Measurements from ENCODE around the gene KCNC3.
"Not testable (repeated sequence)": the region's sequence is repeated elsewhere in the genome, so short reads cannot be mapped to it uniquely, and the experiment has no call there.

The KCNC3 gene

DNA sequence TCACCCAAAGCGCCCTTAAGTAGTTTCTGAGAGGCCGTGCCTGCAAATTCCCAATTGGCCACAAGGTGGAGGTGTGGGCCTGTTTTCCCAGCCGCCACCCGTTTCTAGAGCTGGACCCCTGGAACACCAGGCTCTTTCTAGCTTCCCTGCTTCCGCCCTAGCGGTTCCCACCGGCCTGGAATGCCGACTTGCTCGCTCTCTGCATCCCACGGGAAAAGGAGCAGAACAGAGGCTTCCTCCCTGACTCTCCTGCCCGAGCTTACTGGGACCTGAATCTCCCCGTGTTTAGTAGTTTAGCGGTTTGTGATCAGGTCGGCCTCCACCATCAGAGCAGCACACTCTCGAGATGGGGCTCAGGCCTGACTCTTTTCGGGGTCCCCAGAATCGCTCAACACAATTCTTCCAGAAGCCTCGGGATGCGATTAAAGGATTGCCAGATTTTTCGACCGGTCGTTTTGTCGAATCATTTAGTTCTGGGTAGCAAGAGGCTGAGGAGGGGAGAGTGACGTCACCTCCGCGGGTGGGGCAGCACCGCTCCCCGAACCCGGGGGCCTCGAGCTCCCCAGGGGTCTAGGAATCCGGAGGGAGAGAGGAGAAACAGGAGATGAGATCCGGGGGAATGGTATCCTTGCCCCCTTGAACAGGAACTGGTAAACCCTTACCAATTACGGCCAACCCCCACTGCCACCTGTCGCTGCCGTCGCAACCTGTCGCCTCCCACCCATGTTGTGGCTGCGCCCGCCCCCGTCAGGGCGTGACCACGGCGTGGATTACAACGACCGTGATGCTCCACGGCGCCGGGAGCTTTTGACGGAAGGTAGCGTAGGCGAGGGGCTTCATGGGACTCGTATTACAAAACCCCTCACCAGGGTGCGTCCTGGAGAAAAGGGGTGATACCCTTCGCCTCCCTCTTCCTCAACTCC lies 28.3 kb upstream of the KCNC3 start:
- H3K4me3 ChIP-seq (ENCODE audit: low read depth, low read length): no peak overlapping the region
- DNase-seq (ENCODE audit: low read depth): peak; percentile 50
- TF ChIP-seq, protein P1, sequence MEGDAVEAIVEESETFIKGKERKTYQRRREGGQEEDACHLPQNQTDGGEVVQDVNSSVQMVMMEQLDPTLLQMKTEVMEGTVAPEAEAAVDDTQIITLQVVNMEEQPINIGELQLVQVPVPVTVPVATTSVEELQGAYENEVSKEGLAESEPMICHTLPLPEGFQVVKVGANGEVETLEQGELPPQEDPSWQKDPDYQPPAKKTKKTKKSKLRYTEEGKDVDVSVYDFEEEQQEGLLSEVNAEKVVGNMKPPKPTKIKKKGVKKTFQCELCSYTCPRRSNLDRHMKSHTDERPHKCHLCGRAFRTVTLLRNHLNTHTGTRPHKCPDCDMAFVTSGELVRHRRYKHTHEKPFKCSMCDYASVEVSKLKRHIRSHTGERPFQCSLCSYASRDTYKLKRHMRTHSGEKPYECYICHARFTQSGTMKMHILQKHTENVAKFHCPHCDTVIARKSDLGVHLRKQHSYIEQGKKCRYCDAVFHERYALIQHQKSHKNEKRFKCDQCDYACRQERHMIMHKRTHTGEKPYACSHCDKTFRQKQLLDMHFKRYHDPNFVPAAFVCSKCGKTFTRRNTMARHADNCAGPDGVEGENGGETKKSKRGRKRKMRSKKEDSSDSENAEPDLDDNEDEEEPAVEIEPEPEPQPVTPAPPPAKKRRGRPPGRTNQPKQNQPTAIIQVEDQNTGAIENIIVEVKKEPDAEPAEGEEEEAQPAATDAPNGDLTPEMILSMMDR (IDR thresholded peaks at IDR 0.05; ENCODE audit: low read depth, low read length): peak; percentile 72
- TF ChIP-seq MYC (IDR thresholded peaks at IDR 0.05; ENCODE audit: low read depth, low read length): no peak

DNA sequence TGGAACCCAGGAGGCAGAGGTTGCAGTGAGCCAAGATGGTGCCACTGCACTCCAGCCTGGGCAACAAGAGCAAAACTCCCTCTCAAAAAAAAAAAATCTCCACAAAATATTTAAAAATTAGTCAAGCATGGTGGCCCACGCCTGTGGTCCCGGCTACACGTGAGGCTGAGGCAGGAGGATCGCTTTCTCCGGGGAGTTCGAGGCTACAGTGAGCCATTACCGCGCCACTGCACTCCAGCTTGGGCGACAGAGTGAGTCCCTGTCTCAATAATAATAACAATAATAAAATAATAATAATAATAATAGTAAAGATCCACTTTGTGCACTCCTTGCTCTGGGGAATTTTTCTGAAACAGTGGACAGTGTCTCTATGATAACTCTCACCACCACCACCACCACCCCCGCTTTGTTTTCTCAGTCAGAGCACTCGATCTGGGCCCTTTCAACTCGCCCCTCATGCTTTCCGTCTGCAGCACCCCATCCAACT lies 27.6 kb upstream of the KCNC3 start:
- DNase-seq (ENCODE audit: low read depth): no peak
- TF ChIP-seq, protein P1 (IDR thresholded peaks at IDR 0.05; ENCODE audit: low read depth, low read length): no peak
- TF ChIP-seq, protein P2, sequence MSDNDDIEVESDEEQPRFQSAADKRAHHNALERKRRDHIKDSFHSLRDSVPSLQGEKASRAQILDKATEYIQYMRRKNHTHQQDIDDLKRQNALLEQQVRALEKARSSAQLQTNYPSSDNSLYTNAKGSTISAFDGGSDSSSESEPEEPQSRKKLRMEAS (IDR thresholded peaks at IDR 0.05; ENCODE audit: low read depth, low read length): no peak
- TF ChIP-seq POLR2A (IDR thresholded peaks at IDR 0.05; ENCODE audit: extremely low read depth, insufficient read length) (no peak), MYC (IDR thresholded peaks at IDR 0.05; ENCODE audit: low read depth, low read length) (no peak)
- H3K4me3 ChIP-seq (ENCODE audit: low read depth, low read length): no peak overlapping the region

DNA sequence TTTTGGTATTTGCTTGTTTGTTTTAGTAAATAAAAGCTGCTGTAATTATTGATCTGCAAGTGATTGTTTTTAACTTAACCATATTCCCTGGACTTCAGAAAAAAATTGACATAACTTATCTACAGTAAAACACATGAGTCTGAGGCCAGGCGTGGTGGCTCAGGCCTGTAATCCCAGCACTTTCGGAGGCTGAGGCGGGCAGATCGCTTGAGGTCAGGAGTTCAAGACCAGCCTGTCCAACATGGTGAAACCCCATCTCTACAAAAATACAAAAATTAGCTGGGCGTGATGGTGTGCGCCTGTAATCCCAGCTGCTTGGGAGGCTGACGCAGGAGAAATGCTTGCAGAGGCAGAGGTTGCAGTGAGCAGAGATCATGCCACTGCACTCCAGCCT lies 24.3 kb upstream of the KCNC3 start:
- not testable (repeated sequence) for DNase-seq (ENCODE audit: low read depth); H3K4me3 ChIP-seq (ENCODE audit: low read depth, low read length)

DNA sequence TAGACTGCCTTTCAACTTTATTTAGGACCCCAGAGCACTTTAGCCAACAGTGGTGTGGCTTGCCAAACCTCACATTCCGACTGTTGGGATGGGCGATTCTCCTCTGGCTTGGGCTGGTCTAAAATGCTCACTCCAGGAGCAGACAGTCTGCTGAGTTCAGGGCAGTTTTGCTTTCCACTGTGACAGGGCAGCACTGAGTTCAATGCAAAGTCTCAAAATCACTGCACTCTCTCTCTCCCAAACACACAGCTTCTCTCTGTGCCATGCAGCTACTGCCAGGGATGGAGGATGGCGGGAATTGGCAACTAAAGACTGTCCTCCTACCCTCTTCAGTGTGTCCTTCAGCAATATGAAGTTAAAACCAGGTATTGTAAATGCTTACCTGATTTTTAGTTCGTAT lies 23.1 kb upstream of the KCNC3 start:
- no peak for DNase-seq (ENCODE audit: low read depth)
- no peak overlapping the region for H3K4me3 ChIP-seq (ENCODE audit: low read depth, low read length)
- TF ChIP-seq, protein P1 (IDR thresholded peaks at IDR 0.05; ENCODE audit: low read depth, low read length): no peak
- no peak for TF ChIP-seq POLR2A (IDR thresholded peaks at IDR 0.05; ENCODE audit: extremely low read depth, insufficient read length)
- TF ChIP-seq, protein P2 (IDR thresholded peaks at IDR 0.05; ENCODE audit: low read depth, low read length): no peak
- no peak for TF ChIP-seq MYC (IDR thresholded peaks at IDR 0.05; ENCODE audit: low read depth, low read length)

DNA sequence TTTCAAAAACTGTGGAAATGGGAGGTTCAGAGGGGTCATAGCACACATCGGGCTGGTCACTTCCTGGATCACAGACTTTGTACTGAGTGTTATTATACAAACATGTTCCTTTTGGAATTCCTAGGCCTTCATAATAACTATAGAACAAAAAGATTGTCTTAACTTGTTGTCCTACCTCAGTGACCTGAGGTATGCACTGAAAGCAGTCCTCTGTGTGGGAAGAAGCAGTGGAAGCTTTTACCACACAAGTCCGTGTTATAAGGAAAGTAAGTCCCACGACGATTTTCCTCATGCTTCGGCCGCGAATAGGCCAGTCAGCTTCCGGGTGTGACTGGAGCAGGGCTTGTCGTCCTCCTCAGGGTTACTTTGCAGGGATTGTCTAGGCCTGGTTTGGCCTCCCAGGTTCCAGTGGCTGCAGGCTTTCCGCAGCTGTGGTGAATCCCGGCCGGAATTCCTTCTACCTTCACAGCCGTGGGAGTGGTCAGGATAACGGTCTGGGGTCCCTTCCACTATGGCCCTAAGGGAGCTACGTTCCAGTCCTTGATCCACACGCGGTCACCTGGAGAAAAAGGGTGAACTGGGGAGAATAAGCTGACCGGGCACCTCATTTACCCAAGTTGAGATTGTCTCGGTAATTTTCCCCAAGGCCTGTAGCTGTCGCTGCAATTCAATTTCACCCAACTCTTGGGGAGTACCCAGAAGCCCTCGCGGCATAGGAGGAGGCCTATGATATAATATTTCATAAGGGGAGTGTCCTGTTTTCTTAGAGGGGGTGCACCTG lies 20.3 kb upstream of the KCNC3 start:
- TF ChIP-seq, protein P2 (IDR thresholded peaks at IDR 0.05; ENCODE audit: low read depth, low read length): no peak
- DNase-seq (ENCODE audit: low read depth): no peak
- no peak overlapping the region for H3K4me3 ChIP-seq (ENCODE audit: low read depth, low read length)

DNA sequence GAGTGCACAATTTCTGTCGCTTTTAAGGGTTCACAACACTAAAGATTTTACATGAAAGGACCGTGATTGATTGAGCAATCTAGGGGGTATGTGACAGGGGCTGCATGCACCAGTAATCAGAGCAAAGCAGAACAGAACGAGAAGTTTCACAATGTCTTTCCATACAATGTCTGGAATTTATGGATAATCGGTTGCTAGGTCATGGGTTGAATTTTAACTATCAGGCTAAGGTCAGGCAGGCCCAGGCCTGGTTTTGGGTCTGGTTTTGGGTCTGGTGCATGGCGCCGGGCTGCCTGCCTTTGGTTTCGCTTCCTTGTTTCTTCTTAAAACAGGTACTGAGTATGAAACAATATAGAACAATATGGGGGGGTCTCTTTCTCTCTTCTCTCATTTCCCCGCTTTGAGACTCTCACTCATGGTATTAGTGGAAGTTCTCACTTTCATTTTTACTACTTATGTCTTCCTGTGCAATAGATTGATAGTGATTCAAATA lies 18.0 kb upstream of the KCNC3 start:
- not testable (repeated sequence) for DNase-seq (ENCODE audit: low read depth)

DNA sequence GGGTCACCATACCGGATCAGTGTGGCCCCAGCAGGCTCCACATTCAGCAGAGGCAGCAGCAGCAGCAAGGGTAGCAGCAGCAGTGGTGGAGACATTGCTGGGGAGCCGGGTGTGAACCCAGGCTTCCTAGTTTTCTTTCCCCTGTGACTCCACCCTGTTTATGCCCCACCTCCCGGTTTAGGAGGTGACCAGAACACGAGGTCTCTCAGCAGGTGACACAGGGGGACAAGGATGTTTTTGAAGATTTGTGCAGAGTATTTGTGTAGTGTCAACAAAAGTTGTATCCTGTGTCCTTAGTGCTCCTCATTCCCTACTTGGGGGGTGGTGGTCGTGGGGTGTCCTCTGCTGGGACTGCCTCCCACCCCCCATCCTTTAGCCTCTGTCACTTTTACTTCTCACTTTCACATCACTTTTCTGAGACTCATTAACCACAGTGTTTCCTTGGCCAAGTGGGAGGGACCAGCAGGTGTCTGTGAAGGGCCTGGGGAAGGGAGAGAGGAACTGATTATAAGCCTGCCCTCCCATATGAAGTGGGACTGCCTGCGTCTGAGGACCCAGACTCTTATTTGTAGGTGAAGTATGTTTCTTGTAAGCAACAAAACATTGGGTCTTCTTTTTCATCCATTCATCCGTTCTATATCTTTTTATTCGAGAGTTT lies 15.6 kb upstream of the KCNC3 start:
- no peak overlapping the region for H3K4me3 ChIP-seq (ENCODE audit: low read depth, low read length)
- TF ChIP-seq, protein P2 (IDR thresholded peaks at IDR 0.05; ENCODE audit: low read depth, low read length): no peak
- TF ChIP-seq MYC (IDR thresholded peaks at IDR 0.05; ENCODE audit: low read depth, low read length) (no peak), POLR2A (IDR thresholded peaks at IDR 0.05; ENCODE audit: extremely low read depth, insufficient read length) (no peak)
- TF ChIP-seq, protein P1 (IDR thresholded peaks at IDR 0.05; ENCODE audit: low read depth, low read length): no peak
- peak; percentile 38 for DNase-seq (ENCODE audit: low read depth)

More for the DNA sequence above, 18.0 kb upstream of the KCNC3 start:
- not testable (repeated sequence) for H3K4me3 ChIP-seq (ENCODE audit: low read depth, low read length)
